GM23338 (cell line): ENCODE measurements around the gene SLC22A4. TPM values are rescaled to one million over a fixed set of nuclear protein-coding genes. Genes with fewer than 3 reads are reported as not detected.

Experiments
- ATAC-seq: fragments of 200-7000 bp; cut with Tn5 transposase; 3 replicates; pipeline ENCODE4 v1.9.1; 2020
- DNase-seq: peaks from one replicate; pipeline ENCODE4 v3.0.0-alpha.2; 2015; ENCODE audit warnings: low spot score
- H2AFZ ChIP-seq: fragments of 200-600 bp; sonication (generic); 2 replicates; pipeline ENCODE4 v1.8.0; 2016; ENCODE audit warnings: antibody characterized with exemption, mild to moderate bottlenecking, moderate library complexity
- H3F3A ChIP-seq: fragments of 200-600 bp; sonication (generic); replicated peaks from 2 replicates; pipeline ENCODE4 v1.8.0; 2017; ENCODE audit warnings: antibody characterized with exemption, mixed run types, low read depth
- H3K27ac ChIP-seq: fragments of 200-600 bp; sonication (generic); 2 replicates; pipeline ENCODE4 v1.6.1; 2016; ENCODE audit warnings: low read depth
- H3K27me3 ChIP-seq: fragments of 200-600 bp; sonication (generic); 2 replicates; pipeline ENCODE4 v1.8.0; 2016; ENCODE audit warnings: mild to moderate bottlenecking, mixed run types, moderate library complexity; ENCODE audit not compliant: insufficient read depth
- H3K36me3 ChIP-seq: fragments of 200-600 bp; sonication (generic); 2 replicates; pipeline ENCODE4 v1.8.0; 2016; ENCODE audit warnings: mild to moderate bottlenecking; ENCODE audit not compliant: insufficient read depth
- H3K4me1 ChIP-seq: fragments of 200-600 bp; sonication (generic); 2 replicates; pipeline ENCODE4 v1.8.0; 2016; ENCODE audit warnings: mild to moderate bottlenecking, moderate library complexity; ENCODE audit not compliant: insufficient read depth
- H3K4me2 ChIP-seq: fragments of 200-600 bp; sonication (generic); 2 replicates; pipeline ENCODE4 v1.7.1; 2017; ENCODE audit warnings: mixed run types
- H3K4me3 ChIP-seq: fragments of 200-600 bp; sonication (generic); 2 replicates; pipeline ENCODE4 v1.6.1; 2016; ENCODE audit warnings: mixed run types
- H3K79me2 ChIP-seq: fragments of 200-600 bp; sonication (generic); replicated peaks from 2 replicates; pipeline ENCODE4 v1.8.0; 2017; ENCODE audit warnings: mild to moderate bottlenecking; ENCODE audit not compliant: insufficient read depth
- H3K9me2 ChIP-seq: fragments of 200-600 bp; sonication (generic); 2 replicates; pipeline ENCODE4 v1.8.0; 2017; ENCODE audit not compliant: insufficient read depth
- H4K20me1 ChIP-seq: fragments of 200-600 bp; sonication (generic); replicated peaks from 2 replicates; pipeline ENCODE4 v1.8.0; 2017; ENCODE audit warnings: mild to moderate bottlenecking; ENCODE audit not compliant: insufficient read depth
- H3K27ac Mint-ChIP-seq: 2 replicates; pipeline ENCODE4 v1.8.0; 2020; ENCODE audit warnings: inconsistent platforms, mild to moderate bottlenecking, moderate library complexity, mixed read lengths
- H3K27me3 Mint-ChIP-seq: 3 replicates; pipeline ENCODE4 v1.8.0; 2022; ENCODE audit warnings: low read depth, mild to moderate bottlenecking, moderate library complexity, mixed read lengths, inconsistent platforms; ENCODE audit not compliant: insufficient read depth, poor library complexity
- H3K36me3 Mint-ChIP-seq: 3 replicates; pipeline ENCODE4 v1.8.0; 2021; ENCODE audit warnings: low read depth, mild to moderate bottlenecking, inconsistent platforms, moderate library complexity, mixed read lengths
- H3K4me1 Mint-ChIP-seq: 3 replicates; pipeline ENCODE4 v1.8.0; 2020; ENCODE audit warnings: mild to moderate bottlenecking, inconsistent platforms, mixed read lengths
- H3K4me3 Mint-ChIP-seq: 3 replicates; pipeline ENCODE4 v1.8.0; 2021; ENCODE audit warnings: moderate library complexity, mild to moderate bottlenecking, inconsistent platforms, mixed read lengths
- H3K9me3 Mint-ChIP-seq: 3 replicates; pipeline ENCODE4 v1.8.0; 2020; ENCODE audit warnings: moderate library complexity, mild to moderate bottlenecking, inconsistent platforms, mixed read lengths
- CREB1 ChIP-seq: fragments of 250-450 bp; sonication (Bioruptor Pico); IDR thresholded peaks from 2 replicates; pipeline ENCODE4 v1.5.0; 2020; ENCODE audit warnings: low read depth, mild to moderate bottlenecking, moderate library complexity
- EZH2phosphoT487 ChIP-seq: fragments of 200-600 bp; sonication (generic); IDR thresholded peaks from one replicate; pipeline ENCODE4 v1.8.1; 2018; ENCODE audit warnings: antibody characterized with exemption; ENCODE audit not compliant: unreplicated experiment
- JUNB ChIP-seq: IDR thresholded peaks from one replicate; pipeline ENCODE4 v1.6.1; 2016; ENCODE audit warnings: antibody characterized with exemption; ENCODE audit not compliant: unreplicated experiment
- NANOG ChIP-seq: IDR thresholded peaks from 2 replicates; pipeline ENCODE4 v1.6.1; 2016; ENCODE audit warnings: antibody characterized with exemption, borderline replicate concordance
- POLR2AphosphoS5 ChIP-seq: IDR thresholded peaks from 2 replicates; pipeline ENCODE4 v1.6.1; 2016; ENCODE audit warnings: antibody characterized with exemption, low read depth
- STAT1 ChIP-seq: IDR thresholded peaks from one replicate; pipeline ENCODE4 v1.6.1; 2016; ENCODE audit warnings: antibody characterized with exemption; ENCODE audit not compliant: unreplicated experiment
- ZNF331 ChIP-seq: fragments of 250-450 bp; sonication (Bioruptor Pico); IDR thresholded peaks from 2 replicates; pipeline ENCODE4 v1.5.0; 2020; ENCODE audit warnings: low read depth, mild to moderate bottlenecking, moderate library complexity
- ZNF462 ChIP-seq: fragments of 250-450 bp; sonication (Bioruptor Pico); IDR thresholded peaks from 2 replicates; pipeline ENCODE4 v1.5.0; 2020; ENCODE audit warnings: mild to moderate bottlenecking, moderate library complexity
- polyA plus RNA-seq: library from polyadenylated mRNA; unstranded; fragments of >200 nt; fragmentation: Nextera tagmentation; extraction: Ambion mirVana; gene quantifications from 2 replicates; pipeline ENCODE4 v1.2.1, GENCODE V29; 2016
- total RNA-seq: library from RNA; depleted of rRNA; stranded (reverse); fragments of >200 nt; shearing (Covaris generic); gene quantifications from 2 replicates; pipeline ENCODE4 v1.2.3, GENCODE V29; 2014
- TF ChIP-seq, protein P1 (sequence below), 2 experiments: fragments of 200-600 bp in 1 of 2; sonication (generic) in 1 of 2; conservative IDR thresholded peaks; 2 replicates each; pipeline versions ENCODE4 v1.5.1 to v1.6.1; 2016 to 2017; ENCODE audit warnings: antibody characterized with exemption in 2 of 2, low read depth in 2 of 2, mild to moderate bottlenecking in 2 of 2, moderate library complexity in 1 of 2

Gene SLC22A4
- total and polyA plus RNA-seq, 2 experiments from 2014 or later, result 0.28 to 0.40 TPM

- Histone ChIP-seq H3K27me3 (no peaks in the 10 kb centered on the region), H3K36me3 (no peaks in the 10 kb centered on the region), H3K79me2 (no peaks in the 10 kb centered on the region), H2AFZ (no peak overlapping the region), H3K4me1 (no peaks in the 10 kb centered on the region), H3K9me2 (0 out of 2 replicates have a peak, but pooled peaks cover 4% of the 10 kb centered on the region), H3K27ac (no peak overlapping the region), H3K4me2 (no peak overlapping the region), H3F3A (no peaks in the 10 kb centered on the region), H3K4me3 (no peak overlapping the region), H4K20me1 (no peaks in the 10 kb centered on the region)
- Mint-ChIP-seq H3K36me3 (no peaks in the 10 kb centered on the region; the same call in 2 of the 3 replicates), H3K27me3 (no peaks in the 10 kb centered on the region), H3K4me3 (no peak overlapping the region), H3K9me3 (no peaks in the 10 kb centered on the region), H3K4me1 (peaks cover 3% of the 10 kb centered on the region), H3K27ac (no peak overlapping the region)
- peak; percentile 76 for ATAC-seq
- TF ChIP-seq ZNF462 (CRISPR knock-in tag), result no peak
- TF ChIP-seq, protein P1, sequence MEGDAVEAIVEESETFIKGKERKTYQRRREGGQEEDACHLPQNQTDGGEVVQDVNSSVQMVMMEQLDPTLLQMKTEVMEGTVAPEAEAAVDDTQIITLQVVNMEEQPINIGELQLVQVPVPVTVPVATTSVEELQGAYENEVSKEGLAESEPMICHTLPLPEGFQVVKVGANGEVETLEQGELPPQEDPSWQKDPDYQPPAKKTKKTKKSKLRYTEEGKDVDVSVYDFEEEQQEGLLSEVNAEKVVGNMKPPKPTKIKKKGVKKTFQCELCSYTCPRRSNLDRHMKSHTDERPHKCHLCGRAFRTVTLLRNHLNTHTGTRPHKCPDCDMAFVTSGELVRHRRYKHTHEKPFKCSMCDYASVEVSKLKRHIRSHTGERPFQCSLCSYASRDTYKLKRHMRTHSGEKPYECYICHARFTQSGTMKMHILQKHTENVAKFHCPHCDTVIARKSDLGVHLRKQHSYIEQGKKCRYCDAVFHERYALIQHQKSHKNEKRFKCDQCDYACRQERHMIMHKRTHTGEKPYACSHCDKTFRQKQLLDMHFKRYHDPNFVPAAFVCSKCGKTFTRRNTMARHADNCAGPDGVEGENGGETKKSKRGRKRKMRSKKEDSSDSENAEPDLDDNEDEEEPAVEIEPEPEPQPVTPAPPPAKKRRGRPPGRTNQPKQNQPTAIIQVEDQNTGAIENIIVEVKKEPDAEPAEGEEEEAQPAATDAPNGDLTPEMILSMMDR (conservative IDR thresholded peaks at IDR 0.05; ENCODE audit: low read depth in 2 of 2), result peak; percentile 63
- peak; percentile 70 for DNase-seq
Measured at GRCh38 chr5:132283423-132284043, 10.7 kb upstream of the SLC22A4 start.

- Histone ChIP-seq H3K79me2 (no peaks in the 10 kb centered on the region), H3K4me2 (no peak overlapping the region), H3K4me3 (no peak overlapping the region), H3K36me3 (no peaks in the 10 kb centered on the region), H3F3A (peaks cover 3% of the 10 kb centered on the region; the same call in 1 of the 2 replicates), H3K4me1 (peaks cover 11% of the 10 kb centered on the region), H4K20me1 (no peaks in the 10 kb centered on the region), H3K27ac (no peak overlapping the region), H3K27me3 (no peaks in the 10 kb centered on the region), H2AFZ (no peak overlapping the region), H3K9me2 (no peaks in the 10 kb centered on the region)
- H3K27ac Mint-ChIP-seq, result no peak overlapping the region
- H3K9me3 Mint-ChIP-seq, result no peaks in the 10 kb centered on the region
- peaks cover 4% of the 10 kb centered on the region; the same call in 2 of the 3 replicates for H3K4me1 Mint-ChIP-seq
- H3K4me3 Mint-ChIP-seq, result no peak overlapping the region
- no peak for DNase-seq
- no peak for ATAC-seq
- H3K36me3 Mint-ChIP-seq, result no peaks in the 10 kb centered on the region
- H3K27me3 Mint-ChIP-seq, result no peaks in the 10 kb centered on the region
- TF ChIP-seq CREB1 (CRISPR knock-in tag) (no peak), EZH2phosphoT487 (no peak), JUNB (no peak), POLR2AphosphoS5 (no peak), ZNF331 (CRISPR knock-in tag) (no peak), STAT1 (no peak), NANOG (no peak)
- TF ChIP-seq, protein P1 (conservative IDR thresholded peaks at IDR 0.05; ENCODE audit: low read depth in 2 of 2), result no peak
Measured at GRCh38 chr5:132289097-132289496, 5.1 kb upstream of the SLC22A4 start.
